ENCODE data around the gene HOXA13.
A peak's percentile ranks its signal among the peaks of the same experiment; 100 is the strongest.

Gene HOXA13

DNA sequence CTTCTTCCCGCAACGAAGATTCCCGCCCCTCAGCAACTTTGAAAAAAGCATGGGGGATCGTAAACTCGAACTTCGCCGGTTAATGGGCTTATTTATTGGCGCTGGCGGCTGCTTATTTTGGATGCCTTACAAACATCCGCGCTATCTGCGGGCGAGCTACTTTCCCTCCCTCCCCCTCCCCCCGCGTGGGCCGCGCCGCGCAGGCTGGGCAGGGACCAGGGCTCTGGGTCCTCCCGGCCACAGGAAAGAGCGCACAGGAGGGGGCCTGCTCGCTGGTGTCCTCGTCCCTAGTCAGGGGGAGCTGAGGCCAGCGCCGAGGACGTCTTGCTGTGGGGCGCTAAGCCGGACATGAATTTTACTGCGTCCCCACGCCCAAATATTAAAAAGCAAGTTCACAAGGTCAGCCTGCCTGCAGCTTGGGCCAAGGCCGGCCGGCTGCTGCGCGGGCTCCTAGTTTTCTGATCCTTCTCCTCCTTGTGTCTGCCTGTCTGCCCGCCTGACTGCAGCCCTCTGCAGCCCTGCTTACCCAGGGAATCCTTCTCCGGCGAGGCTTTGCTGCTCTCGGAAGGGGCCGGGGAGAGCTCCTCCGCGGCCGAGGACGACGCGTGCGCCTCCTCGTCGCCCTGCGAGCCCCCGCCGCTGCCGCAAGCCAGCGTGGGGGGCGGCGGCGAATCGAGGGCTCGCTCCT lies 26.9 kb downstream of the HOXA13 start (continued):
- TF ChIP-seq, protein P1, sequence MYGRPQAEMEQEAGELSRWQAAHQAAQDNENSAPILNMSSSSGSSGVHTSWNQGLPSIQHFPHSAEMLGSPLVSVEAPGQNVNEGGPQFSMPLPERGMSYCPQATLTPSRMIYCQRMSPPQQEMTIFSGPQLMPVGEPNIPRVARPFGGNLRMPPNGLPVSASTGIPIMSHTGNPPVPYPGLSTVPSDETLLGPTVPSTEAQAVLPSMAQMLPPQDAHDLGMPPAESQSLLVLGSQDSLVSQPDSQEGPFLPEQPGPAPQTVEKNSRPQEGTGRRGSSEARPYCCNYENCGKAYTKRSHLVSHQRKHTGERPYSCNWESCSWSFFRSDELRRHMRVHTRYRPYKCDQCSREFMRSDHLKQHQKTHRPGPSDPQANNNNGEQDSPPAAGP (tag by site-specific recombination; IDR thresholded peaks at IDR 0.05) = peak; percentile 77; the same call in 1 of the 2 replicates
- peak; percentile 79 for TF ChIP-seq ZBTB48 (tag by site-specific recombination; IDR thresholded peaks at IDR 0.05)
- TF ChIP-seq, protein P2, sequence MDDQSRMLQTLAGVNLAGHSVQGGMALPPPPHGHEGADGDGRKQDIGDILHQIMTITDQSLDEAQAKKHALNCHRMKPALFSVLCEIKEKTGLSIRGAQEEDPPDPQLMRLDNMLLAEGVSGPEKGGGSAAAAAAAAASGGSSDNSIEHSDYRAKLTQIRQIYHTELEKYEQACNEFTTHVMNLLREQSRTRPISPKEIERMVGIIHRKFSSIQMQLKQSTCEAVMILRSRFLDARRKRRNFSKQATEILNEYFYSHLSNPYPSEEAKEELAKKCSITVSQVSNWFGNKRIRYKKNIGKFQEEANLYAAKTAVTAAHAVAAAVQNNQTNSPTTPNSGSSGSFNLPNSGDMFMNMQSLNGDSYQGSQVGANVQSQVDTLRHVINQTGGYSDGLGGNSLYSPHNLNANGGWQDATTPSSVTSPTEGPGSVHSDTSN (CRISPR knock-in tag; IDR thresholded peaks at IDR 0.05) = peak; percentile 47; the same call in 1 of the 2 replicates
- TF ChIP-seq ZNF335 (tag by site-specific recombination; conservative IDR thresholded peaks at IDR 0.05) = peak; percentile 91
- TF ChIP-seq KLF9 (tag by site-specific recombination; IDR thresholded peaks at IDR 0.05; ENCODE audit: low read depth) = 0 out of 2 replicates have a peak, but pooled peaks have one; percentile 35
- peak; percentile 79 for TF ChIP-seq WT1 (tag by site-specific recombination; IDR thresholded peaks at IDR 0.05)
- TF ChIP-seq ZEB2 (tag by site-specific recombination; IDR thresholded peaks at IDR 0.05) = peak; percentile 75; the same call in 1 of the 2 replicates
- TF ChIP-seq ZNF132 (tag by site-specific recombination; IDR thresholded peaks at IDR 0.05; ENCODE audit: borderline replicate concordance) = no peak
- TF ChIP-seq ZNF48 (tag by site-specific recombination; IDR thresholded peaks at IDR 0.05) = no peak
- TF ChIP-seq KLF10 (tag by site-specific recombination; IDR thresholded peaks at IDR 0.05) = peak; percentile 53; the same call in 1 of the 2 replicates
- TF ChIP-seq ZNF473 (tag by site-specific recombination; IDR thresholded peaks at IDR 0.05) = no peak
- TF ChIP-seq ZNF394 (tag by site-specific recombination; IDR thresholded peaks at IDR 0.05; ENCODE audit: borderline replicate concordance) = peak; percentile 56
- peak; percentile 72 for TF ChIP-seq EGR2 (tag by site-specific recombination; IDR thresholded peaks at IDR 0.05; ENCODE audit: low read depth)
- TF ChIP-seq SP7 (tag by site-specific recombination; IDR thresholded peaks at IDR 0.05) = peak; percentile 67
- TF ChIP-seq, protein P3, sequence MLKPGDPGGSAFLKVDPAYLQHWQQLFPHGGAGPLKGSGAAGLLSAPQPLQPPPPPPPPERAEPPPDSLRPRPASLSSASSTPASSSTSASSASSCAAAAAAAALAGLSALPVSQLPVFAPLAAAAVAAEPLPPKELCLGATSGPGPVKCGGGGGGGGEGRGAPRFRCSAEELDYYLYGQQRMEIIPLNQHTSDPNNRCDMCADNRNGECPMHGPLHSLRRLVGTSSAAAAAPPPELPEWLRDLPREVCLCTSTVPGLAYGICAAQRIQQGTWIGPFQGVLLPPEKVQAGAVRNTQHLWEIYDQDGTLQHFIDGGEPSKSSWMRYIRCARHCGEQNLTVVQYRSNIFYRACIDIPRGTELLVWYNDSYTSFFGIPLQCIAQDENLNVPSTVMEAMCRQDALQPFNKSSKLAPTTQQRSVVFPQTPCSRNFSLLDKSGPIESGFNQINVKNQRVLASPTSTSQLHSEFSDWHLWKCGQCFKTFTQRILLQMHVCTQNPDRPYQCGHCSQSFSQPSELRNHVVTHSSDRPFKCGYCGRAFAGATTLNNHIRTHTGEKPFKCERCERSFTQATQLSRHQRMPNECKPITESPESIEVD (tag by site-specific recombination; IDR thresholded peaks at IDR 0.05) = peak; percentile 56
- TF ChIP-seq, protein P4, sequence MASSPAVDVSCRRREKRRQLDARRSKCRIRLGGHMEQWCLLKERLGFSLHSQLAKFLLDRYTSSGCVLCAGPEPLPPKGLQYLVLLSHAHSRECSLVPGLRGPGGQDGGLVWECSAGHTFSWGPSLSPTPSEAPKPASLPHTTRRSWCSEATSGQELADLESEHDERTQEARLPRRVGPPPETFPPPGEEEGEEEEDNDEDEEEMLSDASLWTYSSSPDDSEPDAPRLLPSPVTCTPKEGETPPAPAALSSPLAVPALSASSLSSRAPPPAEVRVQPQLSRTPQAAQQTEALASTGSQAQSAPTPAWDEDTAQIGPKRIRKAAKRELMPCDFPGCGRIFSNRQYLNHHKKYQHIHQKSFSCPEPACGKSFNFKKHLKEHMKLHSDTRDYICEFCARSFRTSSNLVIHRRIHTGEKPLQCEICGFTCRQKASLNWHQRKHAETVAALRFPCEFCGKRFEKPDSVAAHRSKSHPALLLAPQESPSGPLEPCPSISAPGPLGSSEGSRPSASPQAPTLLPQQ (tag by site-specific recombination; IDR thresholded peaks at IDR 0.05) = 0 out of 2 replicates have a peak, but pooled peaks have one; percentile 32
- no peak for TF ChIP-seq ZNF747 (tag by site-specific recombination; IDR thresholded peaks at IDR 0.05)
- no peak for TF ChIP-seq ZNF433 (tag by site-specific recombination; IDR thresholded peaks at IDR 0.05; ENCODE audit: low read depth)
- TF ChIP-seq GLI2 (tag by site-specific recombination; IDR thresholded peaks at IDR 0.05; ENCODE audit: borderline replicate concordance, low read depth) = no peak
- peak; percentile 50; the same call in 1 of the 2 replicates for TF ChIP-seq ZNF501 (tag by site-specific recombination; IDR thresholded peaks at IDR 0.05)
- TF ChIP-seq ZNF76 (tag by site-specific recombination; IDR thresholded peaks at IDR 0.05; ENCODE audit: borderline replicate concordance, low read depth) = 0 out of 2 replicates have a peak, but pooled peaks have one; percentile 26
- peak; percentile 87 for TF ChIP-seq ZFHX2 (tag by site-specific recombination; conservative IDR thresholded peaks at IDR 0.05)
- peak; percentile 40; the same call in 1 of the 2 replicates for TF ChIP-seq SP3 (tag by site-specific recombination; IDR thresholded peaks at IDR 0.05)
- TF ChIP-seq ZNF843 (tag by site-specific recombination; IDR thresholded peaks at IDR 0.05) = peak; percentile 84; the same call in 1 of the 2 replicates
- peak; percentile 81 for TF ChIP-seq IKZF3 (tag by site-specific recombination; IDR thresholded peaks at IDR 0.05)
- peak; percentile 9; the same call in 1 of the 2 replicates for TF ChIP-seq ZNF121 (tag by site-specific recombination; IDR thresholded peaks at IDR 0.05)
- TF ChIP-seq, protein P5, sequence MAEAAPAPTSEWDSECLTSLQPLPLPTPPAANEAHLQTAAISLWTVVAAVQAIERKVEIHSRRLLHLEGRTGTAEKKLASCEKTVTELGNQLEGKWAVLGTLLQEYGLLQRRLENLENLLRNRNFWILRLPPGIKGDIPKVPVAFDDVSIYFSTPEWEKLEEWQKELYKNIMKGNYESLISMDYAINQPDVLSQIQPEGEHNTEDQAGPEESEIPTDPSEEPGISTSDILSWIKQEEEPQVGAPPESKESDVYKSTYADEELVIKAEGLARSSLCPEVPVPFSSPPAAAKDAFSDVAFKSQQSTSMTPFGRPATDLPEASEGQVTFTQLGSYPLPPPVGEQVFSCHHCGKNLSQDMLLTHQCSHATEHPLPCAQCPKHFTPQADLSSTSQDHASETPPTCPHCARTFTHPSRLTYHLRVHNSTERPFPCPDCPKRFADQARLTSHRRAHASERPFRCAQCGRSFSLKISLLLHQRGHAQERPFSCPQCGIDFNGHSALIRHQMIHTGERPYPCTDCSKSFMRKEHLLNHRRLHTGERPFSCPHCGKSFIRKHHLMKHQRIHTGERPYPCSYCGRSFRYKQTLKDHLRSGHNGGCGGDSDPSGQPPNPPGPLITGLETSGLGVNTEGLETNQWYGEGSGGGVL (tag by site-specific recombination; IDR thresholded peaks at IDR 0.05) = no peak
- TF ChIP-seq, protein P6, sequence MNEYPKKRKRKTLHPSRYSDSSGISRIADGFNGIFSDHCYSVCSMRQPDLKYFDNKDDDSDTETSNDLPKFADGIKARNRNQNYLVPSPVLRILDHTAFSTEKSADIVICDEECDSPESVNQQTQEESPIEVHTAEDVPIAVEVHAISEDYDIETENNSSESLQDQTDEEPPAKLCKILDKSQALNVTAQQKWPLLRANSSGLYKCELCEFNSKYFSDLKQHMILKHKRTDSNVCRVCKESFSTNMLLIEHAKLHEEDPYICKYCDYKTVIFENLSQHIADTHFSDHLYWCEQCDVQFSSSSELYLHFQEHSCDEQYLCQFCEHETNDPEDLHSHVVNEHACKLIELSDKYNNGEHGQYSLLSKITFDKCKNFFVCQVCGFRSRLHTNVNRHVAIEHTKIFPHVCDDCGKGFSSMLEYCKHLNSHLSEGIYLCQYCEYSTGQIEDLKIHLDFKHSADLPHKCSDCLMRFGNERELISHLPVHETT (tag by site-specific recombination; IDR thresholded peaks at IDR 0.05) = no peak
- TF ChIP-seq, protein P7, sequence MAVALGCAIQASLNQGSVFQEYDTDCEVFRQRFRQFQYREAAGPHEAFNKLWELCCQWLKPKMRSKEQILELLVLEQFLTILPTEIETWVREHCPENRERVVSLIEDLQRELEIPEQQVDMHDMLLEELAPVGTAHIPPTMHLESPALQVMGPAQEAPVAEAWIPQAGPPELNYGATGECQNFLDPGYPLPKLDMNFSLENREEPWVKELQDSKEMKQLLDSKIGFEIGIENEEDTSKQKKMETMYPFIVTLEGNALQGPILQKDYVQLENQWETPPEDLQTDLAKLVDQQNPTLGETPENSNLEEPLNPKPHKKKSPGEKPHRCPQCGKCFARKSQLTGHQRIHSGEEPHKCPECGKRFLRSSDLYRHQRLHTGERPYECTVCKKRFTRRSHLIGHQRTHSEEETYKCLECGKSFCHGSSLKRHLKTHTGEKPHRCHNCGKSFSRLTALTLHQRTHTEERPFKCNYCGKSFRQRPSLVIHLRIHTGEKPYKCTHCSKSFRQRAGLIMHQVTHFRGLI (tag by site-specific recombination; IDR thresholded peaks at IDR 0.05) = peak; percentile 46; the same call in 1 of the 2 replicates
